HCEC 1CT (cell line): Measurements from ENCODE around the gene SEMA3B.
"Not testable (repeated sequence)": the region's sequence is repeated elsewhere in the genome, so short reads cannot be mapped to it uniquely, and the experiment has no call there.

Experiments used
- DNase-seq: peaks from one replicate; pipeline ENCODE4 v3.0.0-alpha.2; 2017

The SEMA3B gene

GRCh38 chr3:50260027-50260941, 8.7 kb upstream of the SEMA3B start:
- peak; percentile 83 for DNase-seq

DNA sequence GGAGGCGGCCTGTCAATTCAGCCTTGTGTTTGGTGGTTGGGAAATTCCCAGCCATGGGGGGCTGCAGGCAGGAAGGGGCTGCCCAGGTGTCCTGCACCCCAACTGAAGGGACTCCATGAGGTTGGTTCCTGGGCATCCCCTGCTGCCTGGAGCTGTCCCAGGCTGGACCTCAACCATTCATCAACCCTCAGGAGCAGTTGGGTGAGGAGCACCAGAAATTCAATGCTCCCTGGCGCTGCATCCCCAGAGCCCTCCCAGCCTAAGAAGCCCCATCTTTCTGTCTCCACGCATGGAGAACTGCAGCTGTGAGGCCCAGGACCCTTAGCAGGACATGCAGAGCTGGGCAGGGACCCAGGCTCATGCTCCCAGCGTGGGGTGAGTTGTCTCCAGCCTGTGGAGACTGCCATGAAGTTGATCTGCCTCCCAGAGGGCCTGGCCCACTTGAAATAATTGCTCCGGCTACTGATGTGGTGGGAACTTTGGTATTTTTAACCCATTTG, 8.0 kb upstream of the SEMA3B start:
- no peak for DNase-seq

DNA sequence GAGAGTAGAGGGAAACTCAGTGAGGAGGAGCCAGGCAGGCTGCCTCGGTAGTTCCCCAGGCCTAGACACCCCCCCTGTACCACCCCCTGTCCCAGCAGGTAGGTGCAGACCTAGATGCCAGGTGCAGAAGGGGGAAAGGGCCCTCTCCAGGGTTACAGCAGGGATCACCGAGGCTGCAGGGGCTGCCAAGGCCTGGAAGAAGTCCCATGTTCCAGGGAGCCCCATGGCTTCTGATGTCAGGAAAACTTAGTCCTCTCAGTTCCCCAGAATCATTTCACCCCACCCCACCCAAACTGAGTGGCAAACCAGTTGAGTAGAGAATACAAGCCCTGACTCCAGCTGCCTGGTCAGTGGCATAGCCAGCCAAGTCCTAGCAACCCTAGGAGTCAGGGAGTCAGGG, 7.4 kb upstream of the SEMA3B start:
- no peak for DNase-seq

- not testable (repeated sequence) for DNase-seq
These were observed 6.7 kb upstream of the SEMA3B start for GRCh38 chr3:50262200-50262599.

DNA sequence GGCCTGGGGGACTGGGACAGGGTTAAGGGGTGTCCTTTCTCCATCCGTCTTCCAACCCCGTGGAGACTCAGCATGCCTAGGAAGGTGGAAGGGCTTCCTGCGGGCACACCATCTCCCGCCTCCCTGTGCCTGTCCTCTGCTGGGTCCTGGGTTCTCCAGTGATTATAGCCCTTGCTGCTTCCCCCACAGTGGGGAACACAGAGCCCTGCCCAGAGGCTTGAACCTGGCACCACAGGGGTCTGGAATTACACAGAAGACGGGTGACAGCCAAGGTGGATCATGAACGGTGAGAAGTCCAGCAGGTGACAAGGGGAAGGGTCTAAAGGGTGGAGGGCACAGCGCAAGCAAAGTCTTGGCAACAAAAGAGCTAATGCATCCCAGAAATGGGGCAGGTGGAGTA, 6.2 kb upstream of the SEMA3B start:
- DNase-seq: no peak

DNA sequence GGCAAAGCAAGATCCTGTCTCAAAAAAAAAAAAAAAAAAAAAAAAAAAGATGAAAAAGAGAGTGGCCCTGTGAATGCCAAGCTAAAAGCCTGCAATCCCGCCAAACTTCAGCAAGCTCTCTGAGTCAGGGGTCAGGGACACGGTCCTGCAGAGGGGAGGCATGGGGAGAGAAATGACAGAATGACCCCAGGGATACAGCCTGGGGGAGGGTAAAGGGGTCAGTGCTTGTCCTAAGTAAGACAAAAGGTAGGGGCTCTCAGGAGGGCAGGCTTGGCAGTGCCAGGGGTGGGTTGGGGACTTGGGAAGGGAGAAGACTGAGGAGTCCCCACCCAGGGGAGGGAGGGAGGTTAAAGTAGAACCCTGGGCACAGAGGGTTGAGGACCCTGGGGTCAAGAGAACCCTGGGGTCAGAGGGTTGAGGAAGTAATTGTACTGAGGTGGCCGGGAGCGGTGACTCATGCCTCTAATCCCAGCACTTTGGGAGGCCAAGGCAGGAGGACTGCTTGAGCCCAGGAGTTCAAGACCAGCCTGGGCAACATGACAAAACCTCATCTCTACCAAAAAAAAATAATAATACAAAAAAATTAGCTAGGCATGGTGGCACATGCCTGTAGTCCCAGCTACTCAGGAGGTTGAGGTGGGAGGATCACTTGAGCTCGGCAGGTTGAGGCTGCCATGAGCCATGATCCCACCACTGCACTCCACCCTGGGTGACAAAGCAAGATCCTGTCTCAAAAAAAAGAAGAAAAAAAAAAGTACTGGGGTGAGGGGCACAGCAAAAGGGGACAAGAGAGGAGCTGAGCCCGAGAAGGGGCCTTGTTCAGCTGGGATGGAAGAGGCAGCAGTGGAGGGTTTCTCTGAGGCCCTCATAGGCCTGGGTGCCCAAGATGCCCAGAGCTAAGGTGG, 5.2 kb upstream of the SEMA3B start:
- peak; percentile 25 for DNase-seq

DNA sequence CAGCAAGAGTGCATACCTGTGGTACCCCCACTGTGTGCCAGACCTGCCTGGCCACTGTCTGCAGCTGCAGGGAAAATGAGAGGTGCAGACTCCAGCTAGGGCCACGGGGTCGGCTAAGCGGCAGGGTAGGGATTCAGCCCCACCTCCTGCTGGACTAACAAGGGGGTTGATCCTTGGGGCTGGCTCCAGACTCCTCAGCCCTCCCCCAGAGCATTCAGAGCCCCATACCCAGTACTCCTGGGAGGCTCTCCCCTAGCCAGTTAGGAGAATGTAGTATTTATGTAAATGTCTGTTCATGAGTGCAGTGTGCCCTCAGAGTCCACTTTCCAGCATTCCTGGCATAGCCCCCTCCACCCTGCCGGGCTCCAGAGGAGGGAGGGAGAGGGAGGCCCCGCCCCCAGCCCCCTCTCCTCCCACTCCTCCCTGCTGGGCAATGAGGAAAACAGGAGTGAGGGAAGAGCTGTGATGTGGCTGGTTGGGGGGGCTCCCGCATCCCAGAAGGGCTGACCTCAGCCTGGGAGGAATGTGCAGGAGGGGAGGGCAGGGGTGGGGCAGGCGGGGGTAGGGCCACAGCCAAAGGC, 4.5 kb upstream of the SEMA3B start:
- peak; percentile 63 for DNase-seq

- no peak for DNase-seq
These were observed 3.9 kb upstream of the SEMA3B start for GRCh38 chr3:50264964-50265485.

GRCh38 chr3:50265571-50265970, 3.4 kb upstream of the SEMA3B start:
- DNase-seq: no peak

- DNase-seq: no peak
These were observed 2.9 kb upstream of the SEMA3B start for GRCh38 chr3:50266017-50266416.

DNA sequence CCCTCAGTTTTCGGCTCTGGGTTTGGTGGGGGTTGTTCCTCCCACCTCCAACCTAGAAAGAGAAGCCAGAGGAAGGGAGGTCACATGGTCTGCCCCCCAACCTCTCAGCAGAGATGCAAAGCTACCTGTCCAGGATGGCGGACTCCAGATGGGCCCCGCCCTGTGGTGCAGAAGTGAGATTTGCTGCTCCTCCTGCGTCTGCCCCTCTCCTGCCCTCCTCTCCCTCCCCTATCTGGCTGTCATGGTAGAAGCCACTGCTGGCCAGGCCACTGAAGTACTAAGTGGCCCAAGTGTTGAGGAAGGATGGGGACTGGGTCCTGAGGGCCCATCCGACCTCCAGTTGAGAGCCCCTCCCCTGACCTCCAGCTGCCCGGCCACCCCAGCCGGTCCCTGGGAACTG, 2.1 kb upstream of the SEMA3B start:
- DNase-seq: no peak

GRCh38 chr3:50267280-50267913, 1.6 kb upstream of the SEMA3B start:
- no peak for DNase-seq

DNA sequence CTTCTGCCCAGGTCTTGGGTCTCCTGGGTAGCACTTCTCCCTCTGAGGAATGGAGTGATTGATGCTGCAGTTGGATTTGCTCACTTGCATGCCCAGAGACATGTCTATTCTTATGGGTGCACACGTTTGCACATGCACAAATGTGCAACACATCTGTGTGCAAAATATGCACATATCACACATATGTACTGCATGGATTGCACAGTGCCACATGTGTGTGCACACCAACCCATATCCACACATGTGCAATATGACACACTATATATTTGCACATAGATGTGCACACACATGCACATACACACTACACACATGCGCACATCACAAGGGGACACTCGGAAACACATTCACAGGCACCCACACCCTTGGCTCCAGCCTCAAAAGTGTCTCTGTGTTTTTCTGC, 671 bp upstream of the SEMA3B start:
- no peak for DNase-seq

- DNase-seq: no peak
These were observed 513 bp downstream of the SEMA3B start for GRCh38 chr3:50269460-50269859.

DNA sequence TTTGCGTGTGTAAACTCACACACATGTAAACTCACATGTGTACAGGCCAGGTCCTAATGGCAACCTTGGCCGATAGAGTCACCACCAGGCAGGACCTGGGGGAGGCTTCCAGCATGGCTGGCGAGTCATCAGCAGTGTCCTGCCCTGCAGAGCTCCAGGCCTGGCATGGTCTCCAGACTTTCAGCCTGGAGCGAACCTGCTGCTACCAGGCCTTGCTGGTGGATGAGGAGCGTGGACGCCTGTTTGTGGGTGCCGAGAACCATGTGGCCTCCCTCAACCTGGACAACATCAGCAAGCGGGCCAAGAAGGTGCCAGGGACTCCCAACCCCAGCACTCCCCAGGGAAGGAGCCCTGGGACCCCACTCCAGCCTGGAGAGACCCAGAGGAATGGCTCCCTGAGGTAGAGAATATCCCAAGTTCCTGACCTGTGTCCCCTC, 1.0 kb downstream of the SEMA3B start:
- peak; percentile 40 for DNase-seq

DNA sequence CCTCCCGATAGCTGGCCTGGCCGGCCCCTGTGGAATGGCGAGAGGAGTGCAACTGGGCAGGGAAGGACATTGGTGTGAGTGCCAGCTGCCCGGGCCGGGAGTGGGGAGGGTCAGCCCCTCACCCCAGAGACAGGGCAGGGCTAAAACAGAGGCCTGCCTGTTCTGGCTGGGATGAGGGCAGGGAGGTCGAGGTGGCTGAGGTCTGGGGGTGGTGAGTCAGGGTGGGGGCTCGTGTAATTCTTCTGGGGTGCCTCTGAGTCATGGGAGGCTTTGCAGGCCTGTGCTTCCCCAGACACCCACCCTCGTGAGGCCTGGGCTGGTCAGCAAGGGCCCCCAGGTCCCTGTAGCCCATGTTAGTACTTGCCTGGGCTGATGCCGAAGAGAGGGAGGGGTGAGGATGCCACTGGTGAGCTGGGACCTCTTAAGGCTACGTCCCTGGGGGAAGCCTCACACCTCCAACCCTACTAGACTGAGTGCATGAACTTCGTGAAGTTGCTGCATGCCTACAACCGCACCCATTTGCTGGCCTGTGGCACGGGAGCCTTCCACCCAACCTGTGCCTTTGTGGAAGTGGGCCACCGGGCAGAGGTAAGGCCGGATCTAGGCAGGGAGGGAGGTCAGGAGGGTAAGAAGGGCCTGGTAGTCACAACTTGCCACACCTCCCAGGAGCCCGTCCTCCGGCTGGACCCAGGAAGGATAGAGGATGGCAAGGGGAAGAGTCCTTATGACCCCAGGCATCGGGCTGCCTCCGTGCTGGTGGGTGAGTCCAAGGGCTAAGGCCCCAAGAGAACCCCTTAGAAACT, 1.7 kb downstream of the SEMA3B start:
- DNase-seq: peak; percentile 41

DNA sequence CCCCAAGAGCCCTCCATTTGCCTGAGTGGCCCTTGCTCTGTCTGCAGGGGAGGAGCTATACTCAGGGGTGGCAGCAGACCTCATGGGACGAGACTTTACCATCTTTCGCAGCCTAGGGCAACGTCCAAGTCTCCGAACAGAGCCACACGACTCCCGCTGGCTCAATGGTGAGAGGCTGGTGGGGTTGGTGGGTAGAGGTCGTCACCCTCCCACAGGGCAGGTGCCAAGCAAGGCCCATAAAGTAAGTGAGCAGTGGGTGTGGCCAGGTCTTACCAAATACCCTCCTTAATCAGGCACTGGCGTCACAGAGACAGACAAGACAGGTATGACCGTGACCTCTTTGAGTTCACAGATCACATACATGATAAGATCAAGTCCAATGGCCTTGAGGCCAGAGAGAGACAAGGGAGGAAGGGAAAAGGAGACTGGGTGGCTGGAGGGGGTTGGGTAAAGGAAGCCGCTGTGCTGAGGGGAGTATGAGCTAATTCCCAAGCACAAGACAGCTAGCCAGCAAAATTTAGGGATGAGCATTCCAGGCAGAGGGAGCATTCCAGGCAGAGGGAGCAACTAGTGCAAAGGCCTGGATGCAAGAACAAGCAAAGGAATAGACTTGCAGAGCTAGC, 2.5 kb downstream of the SEMA3B start:
- no peak for DNase-seq

- DNase-seq: not testable (repeated sequence)
These were observed 3.6 kb downstream of the SEMA3B start for GRCh38 chr3:50272538-50272910.

GRCh38 chr3:50272911-50273688, 4.2 kb downstream of the SEMA3B start:
- peak; percentile 47 for DNase-seq

DNA sequence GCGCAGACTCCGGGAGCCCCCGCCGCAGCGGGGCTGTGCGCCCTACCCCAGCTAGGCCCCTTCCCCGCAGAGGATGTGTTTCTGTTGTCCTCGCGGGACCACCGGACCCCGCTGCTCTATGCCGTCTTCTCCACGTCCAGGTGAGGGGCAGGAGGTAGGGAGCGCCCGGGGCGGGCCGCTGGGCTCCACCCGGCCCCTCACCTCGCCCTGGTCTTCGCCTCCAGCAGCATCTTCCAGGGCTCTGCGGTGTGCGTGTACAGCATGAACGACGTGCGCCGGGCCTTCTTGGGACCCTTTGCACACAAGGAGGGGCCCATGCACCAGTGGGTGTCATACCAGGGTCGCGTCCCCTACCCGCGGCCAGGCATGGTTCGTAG, 4.7 kb downstream of the SEMA3B start:
- no peak for DNase-seq
